Muscle layer of duodenum (tissue), 2 donors: ENCODE results near the gene VDAC1.

ENCODE experiments used
- H3K27ac ChIP-seq: one replicate; pipeline ENCODE4 v1.7.0; 2013; ENCODE audit warnings: mild to moderate bottlenecking, low read length
- H3K27me3 ChIP-seq: one replicate; pipeline ENCODE4 v1.7.0; 2013; ENCODE audit warnings: low read depth, mild to moderate bottlenecking, control low read depth, low read length
- H3K36me3 ChIP-seq, 2 donors: one replicate each; pipeline ENCODE4 v1.7.0; 2013; ENCODE audit warnings: low read length in 2 of 2, control low read depth in 1 of 2, mild to moderate bottlenecking in 1 of 2; ENCODE audit not compliant: insufficient read depth in 2 of 2, control insufficient read depth in 1 of 2
- H3K4me1 ChIP-seq, 2 donors: one replicate each; pipeline ENCODE4 v1.7.0; 2013; ENCODE audit warnings: low read length in 2 of 2, mild to moderate bottlenecking in 2 of 2, control low read depth in 1 of 2, moderate library complexity in 1 of 2; ENCODE audit not compliant: insufficient read depth in 2 of 2, control insufficient read depth in 1 of 2
- H3K4me3 ChIP-seq, 2 donors: one replicate each; pipeline ENCODE4 v1.7.0; 2013; ENCODE audit warnings: low read length in 2 of 2, low read depth in 1 of 2, mild to moderate bottlenecking in 1 of 2
- H3K9me3 ChIP-seq, 2 donors: one replicate each; pipeline ENCODE4 v1.7.0; 2013; ENCODE audit warnings: low read length in 2 of 2, control low read depth in 1 of 2, mild to moderate bottlenecking in 1 of 2; ENCODE audit not compliant: control insufficient read depth in 1 of 2
- donor health status: healthy.

VDAC1 gene

DNA sequence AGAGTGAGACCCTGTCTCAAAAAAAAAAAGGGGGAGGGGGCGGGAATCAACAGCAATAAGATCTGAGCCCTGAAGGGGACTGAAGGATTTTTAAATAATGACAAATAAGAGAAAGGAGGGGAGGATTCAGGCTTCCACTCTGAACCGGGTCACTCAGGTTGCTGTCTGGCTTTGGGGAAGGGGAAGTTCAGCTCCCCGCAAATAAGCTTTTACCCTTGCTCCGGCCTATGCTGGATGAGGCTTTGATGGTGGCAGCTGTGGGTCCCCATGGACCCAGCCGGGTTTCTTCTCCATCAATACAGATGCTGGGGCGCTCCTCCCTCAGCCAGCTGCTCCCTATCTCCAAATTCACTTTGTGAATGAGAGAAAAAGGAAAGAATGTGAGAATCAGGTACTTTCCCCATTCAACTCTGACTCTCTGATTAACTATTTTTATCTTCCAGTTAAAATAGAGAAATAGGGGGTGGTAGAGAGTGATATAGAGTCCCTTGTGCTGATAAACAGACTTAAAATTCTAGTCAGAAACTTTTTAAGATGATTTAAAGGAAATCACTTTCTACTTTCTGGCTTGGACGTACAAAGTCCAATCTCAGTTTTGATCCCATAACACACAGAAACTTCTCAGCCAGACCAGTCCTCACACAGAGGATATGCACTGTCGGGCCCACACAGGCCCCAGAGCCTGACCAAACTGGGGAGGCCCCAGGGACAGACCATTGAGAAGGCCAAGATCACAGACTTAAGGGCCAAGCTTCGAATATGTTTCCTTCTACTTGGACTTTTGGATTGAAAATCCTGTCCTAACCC is 76.0 kb downstream of the VDAC1 start:
- Histone ChIP-seq H3K27ac (no peak overlapping the region), H3K4me1 (peaks cover 0 to 9% of the 10 kb centered on the region in 2 donors), H3K36me3 (no peaks in the 10 kb centered on the region), H3K27me3 (no peaks in the 10 kb centered on the region), H3K9me3 (no peaks in the 10 kb centered on the region), H3K4me3 (no peak overlapping the region)

DNA sequence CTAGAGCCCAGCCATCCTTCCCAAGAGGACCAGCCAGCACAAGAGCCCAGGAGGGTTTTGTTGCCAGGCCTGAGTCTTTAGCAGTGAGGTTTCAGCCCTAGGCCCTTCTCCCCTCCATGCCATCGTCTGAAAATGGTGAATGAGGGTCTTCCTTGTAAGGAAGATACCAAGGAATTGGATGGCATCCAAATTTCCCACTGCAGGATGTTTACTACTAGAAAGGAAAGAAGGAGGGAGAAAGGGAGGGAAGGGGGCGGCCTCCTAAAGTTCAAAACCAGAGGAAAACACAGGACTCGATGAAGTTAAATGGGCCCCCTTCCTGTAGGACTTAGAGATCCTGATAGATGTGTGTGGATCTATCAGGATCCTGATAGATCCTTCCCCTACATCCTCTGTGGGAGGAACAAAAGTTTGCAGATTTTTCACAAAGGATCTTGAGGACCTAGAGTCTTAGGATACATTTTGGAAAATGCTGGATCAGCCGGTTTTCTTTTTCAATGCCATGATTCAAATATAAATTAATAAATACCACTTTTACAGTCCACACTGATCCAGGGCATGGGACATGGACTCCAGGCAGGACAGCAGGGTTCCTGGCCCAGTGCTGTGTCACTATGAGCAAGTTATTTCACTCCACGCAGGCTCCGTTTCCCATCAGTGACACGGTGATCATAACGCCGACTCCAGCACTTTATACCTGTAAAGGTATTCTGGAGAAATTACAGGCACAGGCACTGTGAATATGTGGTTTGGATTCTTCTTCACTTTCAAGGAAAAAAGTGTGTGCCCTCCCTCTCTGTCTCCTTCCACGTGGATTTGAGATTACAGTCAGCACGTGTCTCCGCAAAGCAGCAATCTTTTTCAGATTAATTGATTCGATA is 77.2 kb downstream of the VDAC1 start:
- Histone ChIP-seq H3K4me3 (no peak overlapping the region), H3K27me3 (no peaks in the 10 kb centered on the region), H3K9me3 (no peaks in the 10 kb centered on the region), H3K36me3 (no peaks in the 10 kb centered on the region), H3K27ac (no peak overlapping the region), H3K4me1 (no peaks in the 10 kb centered on the region)

DNA sequence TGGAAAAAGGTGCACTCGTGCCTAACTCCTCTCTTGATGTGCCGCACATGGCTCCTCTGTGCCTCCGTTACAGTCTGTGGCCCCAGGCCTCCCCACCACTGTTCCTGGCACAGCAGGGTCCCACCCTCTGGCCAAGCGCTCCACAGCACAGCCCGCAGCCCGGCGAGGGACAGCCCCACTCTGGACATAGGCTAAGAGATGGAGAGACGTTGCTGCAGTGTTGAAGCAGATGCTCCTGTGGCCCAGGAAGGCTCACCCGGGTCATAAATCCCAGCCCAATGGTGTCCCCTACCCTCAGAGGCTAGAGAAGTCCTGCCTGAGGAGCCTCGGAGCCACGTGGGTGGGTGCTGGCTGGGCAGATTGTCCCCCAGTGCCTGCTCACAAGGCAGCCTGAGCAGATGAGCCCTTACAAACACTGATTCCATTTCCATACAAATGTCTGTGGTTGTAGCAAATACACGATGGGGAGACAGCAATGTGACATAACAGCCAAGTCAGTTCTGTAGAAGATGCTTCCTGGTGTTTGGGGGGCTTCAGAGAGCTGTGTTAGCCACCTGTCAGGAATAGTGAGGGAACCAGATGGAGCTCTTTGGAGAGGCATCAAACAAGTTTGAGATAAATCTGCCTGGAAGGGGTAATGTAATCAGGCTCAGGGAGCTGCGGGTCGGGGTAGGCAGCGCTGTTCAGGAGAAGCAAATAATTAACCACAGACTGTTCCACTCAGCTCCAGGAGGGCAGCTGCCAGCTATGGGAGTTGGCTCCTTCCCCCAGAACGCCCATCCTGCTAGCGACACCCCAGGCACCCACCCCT is 78.1 kb downstream of the VDAC1 start:
- Histone ChIP-seq H3K9me3 (no peaks in the 10 kb centered on the region), H3K4me3 (no peak overlapping the region), H3K27me3 (no peaks in the 10 kb centered on the region), H3K4me1 (no peaks in the 10 kb centered on the region), H3K27ac (no peak overlapping the region), H3K36me3 (no peaks in the 10 kb centered on the region)

- Histone ChIP-seq H3K4me1 (no peaks in the 10 kb centered on the region), H3K27ac (no peak overlapping the region), H3K4me3 (no peak overlapping the region), H3K36me3 (no peaks in the 10 kb centered on the region), H3K9me3 (no peaks in the 10 kb centered on the region), H3K27me3 (no peaks in the 10 kb centered on the region)
Measured at GRCh38 chr5:133925866-133926488, 78.8 kb downstream of the VDAC1 start.

DNA sequence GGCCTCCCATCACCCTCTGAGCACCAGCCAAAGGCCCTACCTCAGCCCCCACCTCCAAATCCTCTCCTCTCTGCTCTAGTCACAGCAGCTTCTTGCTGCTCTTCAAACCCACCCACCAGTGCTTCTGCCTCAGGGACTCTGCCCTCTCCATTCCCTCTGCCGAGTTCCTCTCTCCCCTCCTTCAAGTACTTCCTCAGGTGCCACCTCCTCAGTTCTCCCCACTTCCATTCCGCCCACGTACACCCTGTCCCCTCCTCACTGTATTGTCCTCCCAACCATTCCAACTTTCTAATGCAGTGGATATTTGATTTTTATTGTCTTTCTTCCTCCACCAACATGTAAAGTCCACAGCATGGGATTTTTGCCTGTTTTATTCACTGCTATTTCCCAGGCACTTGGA is 79.5 kb downstream of the VDAC1 start:
- H3K9me3 ChIP-seq: no peaks in the 10 kb centered on the region
- no peak overlapping the region for H3K4me3 ChIP-seq
- H3K27me3 ChIP-seq: no peaks in the 10 kb centered on the region
- H3K4me1 ChIP-seq: no peaks in the 10 kb centered on the region
- no peak overlapping the region for H3K27ac ChIP-seq
- no peaks in the 10 kb centered on the region for H3K36me3 ChIP-seq

DNA sequence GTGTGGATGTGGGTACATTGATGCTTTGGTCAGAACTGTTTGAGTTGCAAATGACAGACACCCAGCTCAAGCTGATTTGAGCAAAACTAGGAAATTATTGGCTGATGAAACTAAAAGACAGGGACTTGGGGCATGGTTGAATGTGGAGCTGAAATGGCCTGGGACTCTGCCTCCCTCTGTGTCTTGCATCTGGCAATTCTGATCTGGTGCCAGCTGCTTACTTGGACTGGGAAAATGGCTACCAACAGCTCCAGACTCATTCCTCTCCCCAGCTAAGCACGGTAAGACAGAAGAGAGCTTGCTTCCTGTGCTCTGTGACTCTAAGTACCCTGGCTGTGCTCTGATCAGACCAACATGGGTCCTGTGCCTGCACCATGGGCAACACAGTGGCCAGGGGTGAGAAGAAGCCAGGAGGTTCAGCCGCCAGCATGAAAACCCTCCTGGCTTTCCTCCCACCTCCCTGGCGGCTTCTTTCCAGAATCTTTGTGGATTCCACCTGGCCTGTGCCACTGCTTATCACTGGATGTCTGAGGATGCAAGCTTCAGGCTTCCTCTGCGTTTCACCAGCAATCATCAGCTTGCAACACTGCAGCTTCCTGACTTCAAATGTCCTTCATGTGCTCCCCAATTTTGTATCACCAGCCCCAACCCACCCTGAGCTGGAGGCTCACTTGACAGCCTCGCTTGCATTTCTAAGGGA is 80.4 kb downstream of the VDAC1 start:
- Histone ChIP-seq H3K27me3 (no peaks in the 10 kb centered on the region), H3K36me3 (no peaks in the 10 kb centered on the region), H3K4me3 (no peak overlapping the region), H3K9me3 (no peaks in the 10 kb centered on the region), H3K4me1 (no peaks in the 10 kb centered on the region), H3K27ac (no peak overlapping the region)

GRCh38 chr5:133921979-133922378 is 82.8 kb downstream of the VDAC1 start:
- H3K4me3 ChIP-seq: no peak overlapping the region
- H3K27me3 ChIP-seq: no peaks in the 10 kb centered on the region
- H3K9me3 ChIP-seq: no peaks in the 10 kb centered on the region
- no peaks in the 10 kb centered on the region for H3K4me1 ChIP-seq
- H3K36me3 ChIP-seq: no peaks in the 10 kb centered on the region
- H3K27ac ChIP-seq: no peak overlapping the region
